Naive thymus-derived CD8-positive, alpha-beta T cell (primary cell): ENCODE measurements around the gene ARMCX1. TPM values are rescaled to one million over a fixed set of nuclear protein-coding genes. Genes with fewer than 3 reads are reported as not detected.

Source experiments
- polyA plus RNA-seq, 3 donors: library from polyadenylated mRNA; unstranded; fragments of 300-500 nt; fragmentation: Illumina TruSeq; gene quantifications; one replicate each; pipeline ENCODE4 v1.2.3, GENCODE V29; 2021
- total RNA-seq, 8 experiments: library from RNA in 2 of 8; stranded (reverse) in 2 of 8; gene quantifications; one replicate each; pipeline ENCODE4 v1.2.3 and lab custom pipeline; 2021 to 2026

The ARMCX1 gene
- total and polyA plus RNA-seq, 5 experiments from 2014 or later: 2.2 to 6.5 (median 4.9) TPM

Other genes with a start within 250 kb of the ARMCX1 start
- 10 to 100 TPM; 11.2 to 14.1 TPM for gene TIMM8A, start 201.8 kb upstream of the ARMCX1 start, total RNA-seq
- gene TIMM8A, start 201.8 kb upstream of the ARMCX1 start, polyA plus RNA-seq: 10 to 100 TPM in 2 of 3 donors, 1 to 10 TPM in 1; 8.6 to 12.0 (median 11.8) TPM
- 1 to 10 TPM; 5.3 to 9.8 TPM for gene BTK, start 164.4 kb upstream of the ARMCX1 start, total RNA-seq
- gene BTK, start 164.4 kb upstream of the ARMCX1 start, polyA plus RNA-seq: under 1 TPM; 0.12 to 0.20 (median 0.14) TPM
- 100 to 1,000 TPM; 288 to 318 TPM for gene RPL36A, start 159.5 kb upstream of the ARMCX1 start, total RNA-seq
- gene RPL36A, start 159.5 kb upstream of the ARMCX1 start, polyA plus RNA-seq: 1,000 to 10,000 TPM; 2,876 to 3,216 (median 3,107) TPM
- gene GLA, start 142.6 kb upstream of the ARMCX1 start, total RNA-seq: 10 to 100 TPM; 16.9 to 17.9 TPM
- 10 to 100 TPM; 12.0 to 13.4 (median 13.0) TPM for gene GLA, start 142.6 kb upstream of the ARMCX1 start, polyA plus RNA-seq
- gene HNRNPH2, start 142.3 kb upstream of the ARMCX1 start, total RNA-seq: 10 to 100 TPM; 47.7 to 49.4 TPM
- 10 to 100 TPM; 75.2 to 99.6 (median 86.0) TPM for gene HNRNPH2, start 142.3 kb upstream of the ARMCX1 start, polyA plus RNA-seq
- gene ARMCX4, start 65.1 kb upstream of the ARMCX1 start, total RNA-seq: 10 to 100 TPM; 13.2 to 14.5 TPM
- gene ARMCX4, start 65.1 kb upstream of the ARMCX1 start, polyA plus RNA-seq: 1 to 10 TPM in 2 of 3 donors, under 1 TPM in 1; 0.91 to 1.6 (median 1.1) TPM
- gene ARMCX6, start 67.5 kb downstream of the ARMCX1 start, total RNA-seq: 10 to 100 TPM; 38.0 to 39.5 TPM
- 10 to 100 TPM; 38.3 to 49.7 (median 48.7) TPM for gene ARMCX6, start 67.5 kb downstream of the ARMCX1 start, polyA plus RNA-seq
- 10 to 100 TPM; 25.4 to 28.1 TPM for gene ARMCX3, start 72.6 kb downstream of the ARMCX1 start, total RNA-seq
- gene ARMCX3, start 72.6 kb downstream of the ARMCX1 start, polyA plus RNA-seq: 10 to 100 TPM; 17.3 to 25.1 (median 19.8) TPM
- 10 to 100 TPM; 19.8 to 24.1 TPM for gene ARMCX2, start 109.3 kb downstream of the ARMCX1 start, total RNA-seq
- gene ARMCX2, start 109.3 kb downstream of the ARMCX1 start, polyA plus RNA-seq: 1 to 10 TPM; 2.4 to 8.4 (median 6.4) TPM